ENCODE measurements around the gene ESRRG. TPM values are rescaled to one million over a fixed set of nuclear protein-coding genes. Genes with fewer than 3 reads are reported as not detected.

The ESRRG gene
- total and polyA plus RNA-seq, 5 experiments from 2014 or later, result not detected

- H3K4me1 Mint-ChIP-seq, result no peaks in the 10 kb centered on the region
- peaks cover 0 to 5% (median 0%) of the 10 kb centered on the region in 9 donors for H3K9me3 Mint-ChIP-seq
Observed at GRCh38 chr1:216562383-216562782, 160.8 kb downstream of the ESRRG start.

GRCh38 chr1:216560527-216560926, 162.7 kb downstream of the ESRRG start:
- POLR2A ChIA-PET, result no interaction called here
- no peaks in the 10 kb centered on the region for H3K27me3 Mint-ChIP-seq
- DNase-seq, result no peak
- no peaks in the 10 kb centered on the region for H3K36me3 Mint-ChIP-seq
- no peak overlapping the region for H3K27ac Mint-ChIP-seq
- no peak for ATAC-seq
- peaks cover 0 to 5% (median 0%) of the 10 kb centered on the region in 9 donors for H3K9me3 Mint-ChIP-seq
- no peak overlapping the region for H3K4me3 Mint-ChIP-seq
- H3K4me1 Mint-ChIP-seq, result no peaks in the 10 kb centered on the region

More at GRCh38 chr1:216562383-216562782, 160.8 kb downstream of the ESRRG start:
- Mint-ChIP-seq H3K27me3 (no peaks in the 10 kb centered on the region), H3K4me3 (no peak overlapping the region), H3K27ac (no peak overlapping the region), H3K36me3 (no peaks in the 10 kb centered on the region)
- ATAC-seq (no peak), DNase-seq (no peak)
- POLR2A ChIA-PET, result no interaction called here

GRCh38 chr1:216559359-216559758, 163.9 kb downstream of the ESRRG start:
- no peaks in the 10 kb centered on the region for H3K4me1 Mint-ChIP-seq
- DNase-seq (no peak), ATAC-seq (no peak)
- no peaks in the 10 kb centered on the region for H3K27me3 Mint-ChIP-seq
- POLR2A ChIA-PET, result no interaction called here
- no peak overlapping the region for H3K27ac Mint-ChIP-seq
- no peaks in the 10 kb centered on the region for H3K36me3 Mint-ChIP-seq
- H3K9me3 Mint-ChIP-seq, result peaks cover 0 to 7% (median 0%) of the 10 kb centered on the region in 9 donors
- H3K4me3 Mint-ChIP-seq, result no peak overlapping the region

GRCh38 chr1:216555653-216556052, 167.6 kb downstream of the ESRRG start:
- DNase-seq (no peak), ATAC-seq (no peak)
- peaks cover 0 to 7% (median 0%) of the 10 kb centered on the region in 9 donors for H3K9me3 Mint-ChIP-seq
- H3K36me3 Mint-ChIP-seq, result no peaks in the 10 kb centered on the region
- H3K27ac Mint-ChIP-seq, result no peak overlapping the region
- no peaks in the 10 kb centered on the region for H3K4me1 Mint-ChIP-seq
- no peak overlapping the region for H3K4me3 Mint-ChIP-seq
- POLR2A ChIA-PET, result no interaction called here
- no peaks in the 10 kb centered on the region for H3K27me3 Mint-ChIP-seq

- ATAC-seq, result no peak
- Mint-ChIP-seq H3K4me1 (no peaks in the 10 kb centered on the region), H3K36me3 (no peaks in the 10 kb centered on the region), H3K4me3 (no peak overlapping the region), H3K27me3 (no peaks in the 10 kb centered on the region), H3K9me3 (peaks cover 0 to 11% (median 0%) of the 10 kb centered on the region in 9 donors), H3K27ac (no peak overlapping the region)
- POLR2A ChIA-PET, result interaction anchor here (0.6 kb wide), 1 partner anchor 148 kb away, joined by 4 read pairs; no protein-coding TSS in a partner anchor
- no peak for DNase-seq
Observed at GRCh38 chr1:216554934-216555333, 168.3 kb downstream of the ESRRG start.

GRCh38 chr1:216553766-216554165, 169.5 kb downstream of the ESRRG start:
- no peaks in the 10 kb centered on the region for H3K27me3 Mint-ChIP-seq
- no peak for ATAC-seq
- DNase-seq, result no peak
- no peak overlapping the region for H3K27ac Mint-ChIP-seq
- no peak overlapping the region for H3K4me3 Mint-ChIP-seq
- no peaks in the 10 kb centered on the region for H3K4me1 Mint-ChIP-seq
- POLR2A ChIA-PET, result no interaction called here
- H3K36me3 Mint-ChIP-seq, result no peaks in the 10 kb centered on the region
- H3K9me3 Mint-ChIP-seq, result peaks cover 0 to 16% (median 0%) of the 10 kb centered on the region in 9 donors

GRCh38 chr1:216553040-216553439, 170.2 kb downstream of the ESRRG start:
- DNase-seq, result no peak
- peaks cover 0 to 22% (median 0%) of the 10 kb centered on the region in 9 donors for H3K9me3 Mint-ChIP-seq
- no peaks in the 10 kb centered on the region for H3K27me3 Mint-ChIP-seq
- no peak overlapping the region for H3K4me3 Mint-ChIP-seq
- H3K4me1 Mint-ChIP-seq, result no peaks in the 10 kb centered on the region
- H3K36me3 Mint-ChIP-seq, result no peaks in the 10 kb centered on the region
- ATAC-seq, result no peak
- H3K27ac Mint-ChIP-seq, result no peak overlapping the region
- POLR2A ChIA-PET, result no interaction called here

- DNase-seq, result no peak
- Mint-ChIP-seq H3K36me3 (no peaks in the 10 kb centered on the region), H3K27ac (no peak overlapping the region), H3K4me3 (no peak overlapping the region), H3K4me1 (no peaks in the 10 kb centered on the region), H3K9me3 (peaks cover 0 to 19% (median 0%) of the 10 kb centered on the region in 9 donors), H3K27me3 (no peaks in the 10 kb centered on the region)
- POLR2A ChIA-PET, result no interaction called here
- ATAC-seq, result no peak
Observed at GRCh38 chr1:216549796-216550195, 173.4 kb downstream of the ESRRG start.

GRCh38 chr1:216542741-216543140, 180.5 kb downstream of the ESRRG start:
- POLR2A ChIA-PET, result no interaction called here
- Mint-ChIP-seq H3K9me3 (peaks cover 0 to 17% (median 2%) of the 10 kb centered on the region in 9 donors), H3K27me3 (no peaks in the 10 kb centered on the region), H3K36me3 (no peaks in the 10 kb centered on the region), H3K4me3 (no peak overlapping the region), H3K27ac (no peak overlapping the region), H3K4me1 (no peaks in the 10 kb centered on the region)
- ATAC-seq (no peak), DNase-seq (no peak)

- ATAC-seq (no peak), DNase-seq (no peak)
- Mint-ChIP-seq H3K9me3 (peaks cover 0 to 17% (median 2%) of the 10 kb centered on the region in 9 donors), H3K36me3 (no peaks in the 10 kb centered on the region), H3K27me3 (no peaks in the 10 kb centered on the region), H3K27ac (no peak overlapping the region), H3K4me3 (no peak overlapping the region), H3K4me1 (no peaks in the 10 kb centered on the region)
- POLR2A ChIA-PET, result no interaction called here
Observed at GRCh38 chr1:216542263-216542662, 181.0 kb downstream of the ESRRG start.

GRCh38 chr1:216535751-216536150, 187.5 kb downstream of the ESRRG start:
- POLR2A ChIA-PET, result no interaction called here
- ATAC-seq (no peak), DNase-seq (no peak)
- no peak overlapping the region for H3K4me3 Mint-ChIP-seq
- H3K36me3 Mint-ChIP-seq, result no peaks in the 10 kb centered on the region
- H3K27ac Mint-ChIP-seq, result no peak overlapping the region
- H3K4me1 Mint-ChIP-seq, result peaks cover 0 to 2% (median under 1%) of the 10 kb centered on the region in 4 donors
- no peaks in the 10 kb centered on the region for H3K27me3 Mint-ChIP-seq
- H3K9me3 Mint-ChIP-seq, result peaks cover 0 to 22% (median 2%) of the 10 kb centered on the region in 9 donors

- POLR2A ChIA-PET, result no interaction called here
- no peak for DNase-seq
- Mint-ChIP-seq H3K36me3 (no peaks in the 10 kb centered on the region), H3K4me3 (no peak overlapping the region), H3K27me3 (no peaks in the 10 kb centered on the region), H3K4me1 (peaks cover 0 to 2% (median under 1%) of the 10 kb centered on the region in 4 donors), H3K27ac (no peak overlapping the region), H3K9me3 (peaks cover 0 to 18% (median 2%) of the 10 kb centered on the region in 9 donors)
- ATAC-seq, result no peak
Observed at GRCh38 chr1:216535059-216535458, 188.2 kb downstream of the ESRRG start.

- Mint-ChIP-seq H3K9me3 (peaks cover 0 to 18% (median 2%) of the 10 kb centered on the region in 9 donors), H3K36me3 (no peaks in the 10 kb centered on the region), H3K27ac (no peak overlapping the region), H3K4me3 (no peak overlapping the region), H3K27me3 (no peaks in the 10 kb centered on the region), H3K4me1 (peaks cover 0 to 2% (median under 1%) of the 10 kb centered on the region in 4 donors)
- POLR2A ChIA-PET, result no interaction called here
- ATAC-seq (no peak), DNase-seq (no peak)
Observed at GRCh38 chr1:216533776-216534175, 189.5 kb downstream of the ESRRG start.

- peaks cover 0 to 23% (median 3%) of the 10 kb centered on the region in 9 donors for H3K9me3 Mint-ChIP-seq
- DNase-seq (no peak), ATAC-seq (no peak)
- peaks cover 0 to 2% (median under 1%) of the 10 kb centered on the region in 4 donors for H3K4me1 Mint-ChIP-seq
- no peak overlapping the region for H3K27ac Mint-ChIP-seq
- H3K27me3 Mint-ChIP-seq, result no peaks in the 10 kb centered on the region
- no peak overlapping the region for H3K4me3 Mint-ChIP-seq
- H3K36me3 Mint-ChIP-seq, result no peaks in the 10 kb centered on the region
- POLR2A ChIA-PET, result no interaction called here
Observed at GRCh38 chr1:216532251-216532798, 190.9 kb downstream of the ESRRG start.
